GM23338 (cell line): ENCODE measurements around the gene NPHS1.

Experiments used
- CREB1 ChIP-seq: fragments of 250-450 bp; sonication (Bioruptor Pico); IDR thresholded peaks from 2 replicates; pipeline ENCODE4 v1.5.0; 2020; ENCODE audit warnings: low read depth, mild to moderate bottlenecking, moderate library complexity
- EZH2 ChIP-seq: fragments of 200-600 bp; sonication (generic); IDR thresholded peaks from one replicate; pipeline ENCODE4 v1.8.0; 2017; ENCODE audit warnings: antibody characterized with exemption, mild to moderate bottlenecking, low read depth; ENCODE audit not compliant: unreplicated experiment
- EZH2phosphoT487 ChIP-seq: fragments of 200-600 bp; sonication (generic); IDR thresholded peaks from one replicate; pipeline ENCODE4 v1.8.1; 2018; ENCODE audit warnings: antibody characterized with exemption; ENCODE audit not compliant: unreplicated experiment
- JUNB ChIP-seq: IDR thresholded peaks from one replicate; pipeline ENCODE4 v1.6.1; 2016; ENCODE audit warnings: antibody characterized with exemption; ENCODE audit not compliant: unreplicated experiment
- NANOG ChIP-seq: IDR thresholded peaks from 2 replicates; pipeline ENCODE4 v1.6.1; 2016; ENCODE audit warnings: antibody characterized with exemption, borderline replicate concordance
- POLR2AphosphoS5 ChIP-seq: IDR thresholded peaks from 2 replicates; pipeline ENCODE4 v1.6.1; 2016; ENCODE audit warnings: antibody characterized with exemption, low read depth
- STAT1 ChIP-seq: IDR thresholded peaks from one replicate; pipeline ENCODE4 v1.6.1; 2016; ENCODE audit warnings: antibody characterized with exemption; ENCODE audit not compliant: unreplicated experiment
- TF ChIP-seq, protein P1 (sequence below), 2 experiments: fragments of 200-600 bp in 1 of 2; sonication (generic) in 1 of 2; conservative IDR thresholded peaks; 2 replicates each; pipeline versions ENCODE4 v1.5.1 to v1.6.1; 2016 to 2017; ENCODE audit warnings: antibody characterized with exemption in 2 of 2, low read depth in 2 of 2, mild to moderate bottlenecking in 2 of 2, moderate library complexity in 1 of 2
- TF ChIP-seq, protein P2 (sequence below): IDR thresholded peaks from one replicate; pipeline ENCODE4 v1.6.1; 2018; ENCODE audit warnings: antibody characterized with exemption; ENCODE audit not compliant: unreplicated experiment
- TF ChIP-seq, protein P3 (sequence below): fragments of 250-450 bp; sonication (Bioruptor Pico); IDR thresholded peaks from 2 replicates; pipeline ENCODE4 v1.5.0; 2020; ENCODE audit warnings: mild to moderate bottlenecking, moderate library complexity

DNA sequence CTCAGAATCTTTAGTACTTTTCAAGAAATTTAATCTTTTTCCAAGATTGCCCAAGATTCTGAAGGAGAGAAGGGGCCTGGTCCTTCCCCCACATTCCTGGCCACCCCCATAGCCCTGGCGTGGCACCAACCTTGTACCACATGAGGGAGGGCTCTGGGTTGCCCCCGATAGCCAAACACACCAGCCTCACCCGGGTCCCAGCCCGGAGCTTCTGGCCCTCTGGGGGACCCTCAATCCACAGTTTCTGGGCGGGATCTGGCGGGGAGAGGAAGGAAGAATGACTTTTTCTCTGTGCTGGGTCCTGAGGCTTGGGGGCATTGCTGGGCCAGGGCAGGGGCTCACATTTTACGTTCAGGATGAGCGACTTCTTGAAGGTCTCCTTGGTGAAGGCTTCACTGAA is 4.4 kb downstream of the NPHS1 start:
- TF ChIP-seq, protein P1, sequence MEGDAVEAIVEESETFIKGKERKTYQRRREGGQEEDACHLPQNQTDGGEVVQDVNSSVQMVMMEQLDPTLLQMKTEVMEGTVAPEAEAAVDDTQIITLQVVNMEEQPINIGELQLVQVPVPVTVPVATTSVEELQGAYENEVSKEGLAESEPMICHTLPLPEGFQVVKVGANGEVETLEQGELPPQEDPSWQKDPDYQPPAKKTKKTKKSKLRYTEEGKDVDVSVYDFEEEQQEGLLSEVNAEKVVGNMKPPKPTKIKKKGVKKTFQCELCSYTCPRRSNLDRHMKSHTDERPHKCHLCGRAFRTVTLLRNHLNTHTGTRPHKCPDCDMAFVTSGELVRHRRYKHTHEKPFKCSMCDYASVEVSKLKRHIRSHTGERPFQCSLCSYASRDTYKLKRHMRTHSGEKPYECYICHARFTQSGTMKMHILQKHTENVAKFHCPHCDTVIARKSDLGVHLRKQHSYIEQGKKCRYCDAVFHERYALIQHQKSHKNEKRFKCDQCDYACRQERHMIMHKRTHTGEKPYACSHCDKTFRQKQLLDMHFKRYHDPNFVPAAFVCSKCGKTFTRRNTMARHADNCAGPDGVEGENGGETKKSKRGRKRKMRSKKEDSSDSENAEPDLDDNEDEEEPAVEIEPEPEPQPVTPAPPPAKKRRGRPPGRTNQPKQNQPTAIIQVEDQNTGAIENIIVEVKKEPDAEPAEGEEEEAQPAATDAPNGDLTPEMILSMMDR (conservative IDR thresholded peaks at IDR 0.05; ENCODE audit: low read depth in 2 of 2) = no peak
- TF ChIP-seq NANOG (no peak), POLR2AphosphoS5 (no peak), EZH2phosphoT487 (no peak), CREB1 (CRISPR knock-in tag) (no peak), STAT1 (no peak), JUNB (no peak), EZH2 (no peak)
- TF ChIP-seq, protein P2, sequence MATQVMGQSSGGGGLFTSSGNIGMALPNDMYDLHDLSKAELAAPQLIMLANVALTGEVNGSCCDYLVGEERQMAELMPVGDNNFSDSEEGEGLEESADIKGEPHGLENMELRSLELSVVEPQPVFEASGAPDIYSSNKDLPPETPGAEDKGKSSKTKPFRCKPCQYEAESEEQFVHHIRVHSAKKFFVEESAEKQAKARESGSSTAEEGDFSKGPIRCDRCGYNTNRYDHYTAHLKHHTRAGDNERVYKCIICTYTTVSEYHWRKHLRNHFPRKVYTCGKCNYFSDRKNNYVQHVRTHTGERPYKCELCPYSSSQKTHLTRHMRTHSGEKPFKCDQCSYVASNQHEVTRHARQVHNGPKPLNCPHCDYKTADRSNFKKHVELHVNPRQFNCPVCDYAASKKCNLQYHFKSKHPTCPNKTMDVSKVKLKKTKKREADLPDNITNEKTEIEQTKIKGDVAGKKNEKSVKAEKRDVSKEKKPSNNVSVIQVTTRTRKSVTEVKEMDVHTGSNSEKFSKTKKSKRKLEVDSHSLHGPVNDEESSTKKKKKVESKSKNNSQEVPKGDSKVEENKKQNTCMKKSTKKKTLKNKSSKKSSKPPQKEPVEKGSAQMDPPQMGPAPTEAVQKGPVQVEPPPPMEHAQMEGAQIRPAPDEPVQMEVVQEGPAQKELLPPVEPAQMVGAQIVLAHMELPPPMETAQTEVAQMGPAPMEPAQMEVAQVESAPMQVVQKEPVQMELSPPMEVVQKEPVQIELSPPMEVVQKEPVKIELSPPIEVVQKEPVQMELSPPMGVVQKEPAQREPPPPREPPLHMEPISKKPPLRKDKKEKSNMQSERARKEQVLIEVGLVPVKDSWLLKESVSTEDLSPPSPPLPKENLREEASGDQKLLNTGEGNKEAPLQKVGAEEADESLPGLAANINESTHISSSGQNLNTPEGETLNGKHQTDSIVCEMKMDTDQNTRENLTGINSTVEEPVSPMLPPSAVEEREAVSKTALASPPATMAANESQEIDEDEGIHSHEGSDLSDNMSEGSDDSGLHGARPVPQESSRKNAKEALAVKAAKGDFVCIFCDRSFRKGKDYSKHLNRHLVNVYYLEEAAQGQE = no peak
- TF ChIP-seq, protein P3, sequence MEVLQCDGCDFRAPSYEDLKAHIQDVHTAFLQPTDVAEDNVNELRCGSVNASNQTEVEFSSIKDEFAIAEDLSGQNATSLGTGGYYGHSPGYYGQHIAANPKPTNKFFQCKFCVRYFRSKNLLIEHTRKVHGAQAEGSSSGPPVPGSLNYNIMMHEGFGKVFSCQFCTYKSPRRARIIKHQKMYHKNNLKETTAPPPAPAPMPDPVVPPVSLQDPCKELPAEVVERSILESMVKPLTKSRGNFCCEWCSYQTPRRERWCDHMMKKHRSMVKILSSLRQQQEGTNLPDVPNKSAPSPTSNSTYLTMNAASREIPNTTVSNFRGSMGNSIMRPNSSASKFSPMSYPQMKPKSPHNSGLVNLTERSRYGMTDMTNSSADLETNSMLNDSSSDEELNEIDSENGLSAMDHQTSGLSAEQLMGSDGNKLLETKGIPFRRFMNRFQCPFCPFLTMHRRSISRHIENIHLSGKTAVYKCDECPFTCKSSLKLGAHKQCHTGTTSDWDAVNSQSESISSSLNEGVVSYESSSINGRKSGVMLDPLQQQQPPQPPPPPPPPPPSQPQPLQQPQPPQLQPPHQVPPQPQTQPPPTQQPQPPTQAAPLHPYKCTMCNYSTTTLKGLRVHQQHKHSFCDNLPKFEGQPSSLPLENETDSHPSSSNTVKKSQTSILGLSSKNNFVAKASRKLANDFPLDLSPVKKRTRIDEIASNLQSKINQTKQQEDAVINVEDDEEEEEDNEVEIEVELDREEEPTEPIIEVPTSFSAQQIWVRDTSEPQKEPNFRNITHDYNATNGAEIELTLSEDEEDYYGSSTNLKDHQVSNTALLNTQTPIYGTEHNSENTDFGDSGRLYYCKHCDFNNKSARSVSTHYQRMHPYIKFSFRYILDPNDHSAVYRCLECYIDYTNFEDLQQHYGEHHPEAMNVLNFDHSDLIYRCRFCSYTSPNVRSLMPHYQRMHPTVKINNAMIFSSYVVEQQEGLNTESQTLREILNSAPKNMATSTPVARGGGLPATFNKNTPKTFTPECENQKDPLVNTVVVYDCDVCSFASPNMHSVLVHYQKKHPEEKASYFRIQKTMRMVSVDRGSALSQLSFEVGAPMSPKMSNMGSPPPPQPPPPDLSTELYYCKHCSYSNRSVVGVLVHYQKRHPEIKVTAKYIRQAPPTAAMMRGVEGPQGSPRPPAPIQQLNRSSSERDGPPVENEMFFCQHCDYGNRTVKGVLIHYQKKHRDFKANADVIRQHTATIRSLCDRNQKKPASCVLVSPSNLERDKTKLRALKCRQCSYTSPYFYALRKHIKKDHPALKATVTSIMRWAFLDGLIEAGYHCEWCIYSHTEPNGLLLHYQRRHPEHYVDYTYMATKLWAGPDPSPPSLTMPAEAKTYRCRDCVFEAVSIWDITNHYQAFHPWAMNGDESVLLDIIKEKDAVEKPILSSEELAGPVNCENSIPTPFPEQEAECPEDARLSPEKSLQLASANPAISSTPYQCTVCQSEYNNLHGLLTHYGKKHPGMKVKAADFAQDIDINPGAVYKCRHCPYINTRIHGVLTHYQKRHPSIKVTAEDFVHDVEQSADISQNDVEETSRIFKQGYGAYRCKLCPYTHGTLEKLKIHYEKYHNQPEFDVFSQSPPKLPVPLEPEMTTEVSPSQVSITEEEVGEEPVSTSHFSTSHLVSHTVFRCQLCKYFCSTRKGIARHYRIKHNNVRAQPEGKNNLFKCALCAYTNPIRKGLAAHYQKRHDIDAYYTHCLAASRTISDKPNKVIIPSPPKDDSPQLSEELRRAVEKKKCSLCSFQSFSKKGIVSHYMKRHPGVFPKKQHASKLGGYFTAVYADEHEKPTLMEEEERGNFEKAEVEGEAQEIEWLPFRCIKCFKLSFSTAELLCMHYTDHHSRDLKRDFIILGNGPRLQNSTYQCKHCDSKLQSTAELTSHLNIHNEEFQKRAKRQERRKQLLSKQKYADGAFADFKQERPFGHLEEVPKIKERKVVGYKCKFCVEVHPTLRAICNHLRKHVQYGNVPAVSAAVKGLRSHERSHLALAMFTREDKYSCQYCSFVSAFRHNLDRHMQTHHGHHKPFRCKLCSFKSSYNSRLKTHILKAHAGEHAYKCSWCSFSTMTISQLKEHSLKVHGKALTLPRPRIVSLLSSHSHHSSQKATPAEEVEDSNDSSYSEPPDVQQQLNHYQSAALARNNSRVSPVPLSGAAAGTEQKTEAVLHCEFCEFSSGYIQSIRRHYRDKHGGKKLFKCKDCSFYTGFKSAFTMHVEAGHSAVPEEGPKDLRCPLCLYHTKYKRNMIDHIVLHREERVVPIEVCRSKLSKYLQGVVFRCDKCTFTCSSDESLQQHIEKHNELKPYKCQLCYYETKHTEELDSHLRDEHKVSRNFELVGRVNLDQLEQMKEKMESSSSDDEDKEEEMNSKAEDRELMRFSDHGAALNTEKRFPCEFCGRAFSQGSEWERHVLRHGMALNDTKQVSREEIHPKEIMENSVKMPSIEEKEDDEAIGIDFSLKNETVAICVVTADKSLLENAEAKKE (CRISPR knock-in tag) = no peak
